ENCODE data around the gene CRIP3. TPM values are rescaled to one million over a fixed set of nuclear protein-coding genes. Genes with fewer than 3 reads are reported as not detected.

The CRIP3 gene
- total RNA-seq, 4 donors from 2014 or later: 0.38 to 0.72 (median 0.41) TPM; not detected in 1

DNA sequence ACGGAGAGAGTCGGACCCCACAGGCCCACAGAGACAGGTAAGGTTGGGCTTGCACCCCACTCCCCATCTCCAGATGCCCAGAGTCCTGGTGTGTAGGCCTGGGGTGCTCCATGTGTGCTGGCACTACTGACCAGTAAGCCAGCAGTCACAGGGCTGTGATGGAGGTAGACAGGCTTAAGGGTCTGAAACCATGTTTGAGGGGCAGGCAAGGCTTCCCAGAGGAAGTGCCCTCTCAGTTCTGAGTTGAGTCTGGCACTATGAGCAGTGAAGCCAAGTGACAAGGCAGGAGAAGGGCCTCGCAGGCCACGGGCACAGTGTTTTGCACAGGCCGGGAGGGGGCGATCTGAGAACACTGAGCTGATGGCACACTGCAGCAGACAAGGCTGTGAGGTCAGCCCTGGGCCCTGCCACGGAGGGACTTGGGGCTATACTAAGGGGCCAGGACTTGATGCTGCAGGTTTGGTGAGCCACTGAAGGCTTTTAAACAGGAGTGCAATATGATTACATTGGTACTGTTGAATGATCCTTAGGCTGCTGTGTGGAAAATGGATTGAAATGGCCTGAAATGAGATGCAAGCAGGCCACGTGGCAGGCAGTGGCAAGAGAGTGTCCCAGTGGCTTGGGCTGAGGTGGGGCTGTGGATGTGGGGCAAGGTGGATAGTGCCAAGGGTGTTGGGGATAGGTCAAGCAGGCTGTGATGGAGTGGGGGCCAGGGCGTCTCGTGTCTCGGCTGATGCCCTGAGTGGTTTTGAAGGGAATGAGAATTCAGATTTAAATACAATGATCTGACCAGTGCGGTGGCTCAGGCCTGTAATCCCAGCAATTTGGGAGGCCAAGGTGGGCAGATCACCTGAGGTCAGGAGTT is 45.1 kb downstream of the CRIP3 start:
- no peaks in the 10 kb centered on the region for H3K36me3 ChIP-seq
- 49 to 76% methylated on average over 6 to 11 of the region's 12 CpGs for WGBS, 2 donors
- no peak for TF ChIP-seq POLR2A (IDR thresholded peaks at IDR 0.05)
- TF ChIP-seq, protein P1, sequence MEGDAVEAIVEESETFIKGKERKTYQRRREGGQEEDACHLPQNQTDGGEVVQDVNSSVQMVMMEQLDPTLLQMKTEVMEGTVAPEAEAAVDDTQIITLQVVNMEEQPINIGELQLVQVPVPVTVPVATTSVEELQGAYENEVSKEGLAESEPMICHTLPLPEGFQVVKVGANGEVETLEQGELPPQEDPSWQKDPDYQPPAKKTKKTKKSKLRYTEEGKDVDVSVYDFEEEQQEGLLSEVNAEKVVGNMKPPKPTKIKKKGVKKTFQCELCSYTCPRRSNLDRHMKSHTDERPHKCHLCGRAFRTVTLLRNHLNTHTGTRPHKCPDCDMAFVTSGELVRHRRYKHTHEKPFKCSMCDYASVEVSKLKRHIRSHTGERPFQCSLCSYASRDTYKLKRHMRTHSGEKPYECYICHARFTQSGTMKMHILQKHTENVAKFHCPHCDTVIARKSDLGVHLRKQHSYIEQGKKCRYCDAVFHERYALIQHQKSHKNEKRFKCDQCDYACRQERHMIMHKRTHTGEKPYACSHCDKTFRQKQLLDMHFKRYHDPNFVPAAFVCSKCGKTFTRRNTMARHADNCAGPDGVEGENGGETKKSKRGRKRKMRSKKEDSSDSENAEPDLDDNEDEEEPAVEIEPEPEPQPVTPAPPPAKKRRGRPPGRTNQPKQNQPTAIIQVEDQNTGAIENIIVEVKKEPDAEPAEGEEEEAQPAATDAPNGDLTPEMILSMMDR (IDR thresholded peaks at IDR 0.05): peak; percentile 41 to 85 (median 73)
- H3K27ac ChIP-seq: no peak overlapping the region
- H3K4me3 ChIP-seq: no peak overlapping the region
- H3K4me1 ChIP-seq: peaks cover 0 to 12% (median under 1%) of the 10 kb centered on the region in 3 donors
- no peaks in the 10 kb centered on the region for H3K9me3 ChIP-seq
- DNase-seq: peak; percentile 10
- H3K27me3 ChIP-seq: peaks cover 0 to 14% (median 0%) of the 10 kb centered on the region in 4 donors
- intact Hi-C loops (cut with DNase I): loop anchor here (10.0 kb wide), 1 partner anchor 241 kb away; no protein-coding TSS in a partner anchor

GRCh38 chr6:43262780-43263313 is 45.8 kb downstream of the CRIP3 start:
- no peaks in the 10 kb centered on the region for H3K36me3 ChIP-seq
- H3K4me1 ChIP-seq: peaks cover 0 to 5% (median 0%) of the 10 kb centered on the region in 3 donors
- intact Hi-C loops (cut with DNase I): loop anchor here (10.0 kb wide), 1 partner anchor 242 kb away; no protein-coding TSS in a partner anchor
- H3K27ac ChIP-seq: no peak overlapping the region
- DNase-seq: no peak
- H3K4me3 ChIP-seq: no peak overlapping the region
- 71 to 88% methylated on average over 4 to 18 of the region's 39 CpGs for WGBS, 2 donors
- H3K9me3 ChIP-seq: no peaks in the 10 kb centered on the region
- peaks cover 0 to 13% (median 0%) of the 10 kb centered on the region in 4 donors for H3K27me3 ChIP-seq
- TF ChIP-seq, protein P1 (IDR thresholded peaks at IDR 0.05): no peak
- TF ChIP-seq POLR2A (IDR thresholded peaks at IDR 0.05): no peak

- peaks cover 0 to 4% (median 0%) of the 10 kb centered on the region in 3 donors for H3K4me1 ChIP-seq
- H3K27me3 ChIP-seq: peaks cover 0 to 17% (median 0%) of the 10 kb centered on the region in 4 donors
- H3K4me3 ChIP-seq: no peak overlapping the region
- 71 to 77% methylated on average over 14 of the region's 14 CpGs for WGBS, 2 donors
- no peaks in the 10 kb centered on the region for H3K36me3 ChIP-seq
- no peak for DNase-seq
- TF ChIP-seq, protein P1 (IDR thresholded peaks at IDR 0.05): no peak
- TF ChIP-seq POLR2A (IDR thresholded peaks at IDR 0.05): no peak
- no peak overlapping the region for H3K27ac ChIP-seq
- intact Hi-C loops (cut with DNase I): loop anchor here (10.0 kb wide), 1 partner anchor 243 kb away; no protein-coding TSS in a partner anchor
- no peaks in the 10 kb centered on the region for H3K9me3 ChIP-seq
These were observed 46.4 kb downstream of the CRIP3 start for GRCh38 chr6:43262000-43262779.

DNA sequence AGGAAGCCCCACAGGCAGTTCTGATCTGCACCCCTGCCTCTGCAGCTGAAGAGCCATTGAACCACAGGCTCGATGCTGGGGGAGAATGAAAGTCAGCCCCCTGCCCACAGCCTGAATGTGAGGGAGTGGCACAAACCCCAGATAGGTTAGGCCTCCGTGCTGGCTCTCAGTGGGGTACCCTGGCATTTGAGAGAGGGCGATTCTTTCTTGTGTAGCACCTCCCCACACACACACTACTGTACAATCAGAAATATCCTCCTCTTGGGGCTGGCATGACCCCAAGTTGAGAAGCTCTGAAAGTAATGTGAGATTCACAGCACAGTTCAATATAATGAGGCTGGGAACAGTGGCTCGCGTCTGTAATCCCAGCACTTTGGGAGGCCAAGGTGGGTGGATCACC is 47.4 kb downstream of the CRIP3 start:
- intact Hi-C loops (cut with DNase I): loop anchor here (10.0 kb wide), 1 partner anchor 244 kb away; no protein-coding TSS in a partner anchor
- Histone ChIP-seq H3K4me1 (peaks cover 0 to 4% (median 0%) of the 10 kb centered on the region in 3 donors), H3K4me3 (no peak overlapping the region), H3K36me3 (no peaks in the 10 kb centered on the region), H3K27ac (no peak overlapping the region), H3K9me3 (no peaks in the 10 kb centered on the region), H3K27me3 (peaks cover 0 to 27% (median 0%) of the 10 kb centered on the region in 4 donors)
- DNase-seq: no peak
- 77 to 94% methylated on average over 2 to 5 of the region's 5 CpGs for WGBS, 2 donors
- no peak for TF ChIP-seq POLR2A (IDR thresholded peaks at IDR 0.05)
- TF ChIP-seq, protein P1 (IDR thresholded peaks at IDR 0.05): no peak

Measured in esophagus squamous epithelium (tissue), 5 donors.